Esophagus muscularis mucosa (tissue), 4 donors: Measurements from ENCODE around the gene CRACR2B. TPM values are rescaled to one million over a fixed set of nuclear protein-coding genes. Genes with fewer than 3 reads are reported as not detected.

Experiments
- DNase-seq: peaks from one replicate; pipeline ENCODE4 v3.0.0-alpha.2; 2017; ENCODE audit errors: extremely low spot score
- H3K27ac ChIP-seq, 4 donors: fragments of 200-600 bp; sonication (generic); replicated peaks in 1 of 4; 1 replicate in 3 of 4; 2 replicates in 1 of 4; pipeline ENCODE4 v1.5.1; 2016 to 2019; ENCODE audit warnings: mild to moderate bottlenecking in 1 of 4
- H3K27me3 ChIP-seq, 4 donors: fragments of 200-600 bp; sonication (generic); one replicate each; pipeline versions ENCODE4 v1.5.1 to v1.6.0; 2016 to 2019
- H3K36me3 ChIP-seq, 4 donors: fragments of 200-600 bp; sonication (generic); one replicate each; pipeline ENCODE4 v1.5.1; 2016 to 2019
- H3K4me1 ChIP-seq, 4 donors: fragments of 200-600 bp; sonication (generic); one replicate each; pipeline ENCODE4 v1.5.1; 2016 to 2019
- H3K4me3 ChIP-seq, 4 donors: fragments of 200-600 bp; sonication (generic); 1 replicate in 2 of 4; 2 replicates in 2 of 4; pipeline ENCODE4 v1.5.1; 2016 to 2019; ENCODE audit warnings: mild to moderate bottlenecking in 4 of 4, moderate library complexity in 1 of 4
- H3K9me3 ChIP-seq, 4 donors: fragments of 200-600 bp; sonication (generic); 1 replicate in 3 of 4; 2 replicates in 1 of 4; pipeline ENCODE4 v1.5.1; 2016 to 2019
- EP300 ChIP-seq: sonication (generic); formaldehyde crosslinking; IDR thresholded peaks from one replicate; pipeline ENCODE4 v1.6.1; 2017; ENCODE audit warnings: antibody characterized with exemption
- POLR2A ChIP-seq: fragments of 450-650 bp; IDR thresholded peaks from one replicate; pipeline ENCODE4 v1.6.1; 2017; ENCODE audit warnings: antibody characterized with exemption, moderate library complexity, mild to moderate bottlenecking, low read depth
- POLR2AphosphoS5 ChIP-seq, 2 donors: sonication (generic); formaldehyde crosslinking; IDR thresholded peaks; one replicate each; pipeline ENCODE4 v1.6.1; 2017; ENCODE audit warnings: antibody characterized with exemption in 2 of 2
- WGBS: methylation state at CpG from one replicate; pipeline ENCODE4 v1.1.5; 2018; 5-methylcytosine and 5-hydroxymethylcytosine counted together
- intact Hi-C: fragments of 100-400 bp; cut with DNase I; formaldehyde crosslinking; loops from one replicate; pipeline ENCODE4 v1.15.1; 2023
- total RNA-seq, 4 donors: library from RNA; depleted of rRNA; stranded (reverse); fragments of >200 nt; gene quantifications; one replicate each; pipeline versions ENCODE4 v1.1.0 to v1.2.1, GENCODE V29; 2016
- TF ChIP-seq, protein P1 (sequence below), 3 experiments: fragments of 200-600 bp in 2 of 3; fragments of 450-650 bp in 1 of 3; sonication (generic) in 2 of 3; IDR thresholded peaks; one replicate each; pipeline ENCODE4 v1.5.1; 2017 to 2019; ENCODE audit warnings: antibody characterized with exemption in 3 of 3, mild to moderate bottlenecking in 2 of 3, moderate library complexity in 1 of 3

Gene CRACR2B
- total RNA-seq, 4 donors from 2014 or later, result 5.3 to 8.4 (median 7.0) TPM

DNA sequence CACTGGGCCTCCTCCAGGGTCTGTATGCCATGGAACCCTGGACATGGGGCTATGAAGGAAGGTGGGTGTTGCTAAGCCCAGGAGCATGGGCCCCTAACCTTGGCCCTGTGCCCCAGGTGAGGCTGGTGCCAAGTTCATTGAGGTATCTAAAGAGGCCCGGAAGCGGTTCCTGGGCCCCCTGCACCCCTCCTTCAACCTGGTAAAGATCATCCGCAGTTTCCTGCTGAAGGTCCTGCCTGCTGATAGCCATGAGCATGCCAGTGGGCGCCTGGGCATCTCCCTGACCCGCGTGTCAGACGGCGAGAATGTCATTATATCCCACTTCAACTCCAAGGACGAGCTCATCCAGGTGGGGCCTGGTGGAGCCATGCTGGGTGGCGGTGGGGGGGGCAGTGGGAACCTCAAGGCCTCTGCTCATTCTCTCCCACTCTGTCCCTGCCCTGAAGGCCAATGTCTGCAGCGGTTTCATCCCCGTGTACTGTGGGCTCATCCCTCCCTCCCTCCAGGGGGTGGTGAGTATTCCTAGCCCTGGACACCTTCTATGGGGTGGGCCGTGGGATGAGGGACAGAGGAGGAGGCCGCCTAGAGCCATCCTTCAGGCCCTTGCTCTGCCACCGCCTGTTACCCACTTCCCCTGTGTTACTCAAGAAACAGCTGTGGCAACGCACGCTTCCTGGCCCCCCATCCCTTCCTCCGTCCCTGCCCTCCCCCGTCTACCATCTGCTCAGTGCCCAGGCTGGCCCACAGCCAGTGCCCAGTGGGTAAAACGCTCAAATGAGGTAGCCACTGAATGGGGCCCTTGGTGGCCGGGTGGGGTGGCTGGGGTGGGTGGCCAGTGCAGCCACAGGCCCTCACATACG, 6.0 kb upstream of the CRACR2B start:
- Histone ChIP-seq H3K36me3 (peaks cover 31 to 46% (median 45%) of the 10 kb centered on the region in 4 donors), H3K27me3 (peaks cover 0 to 32% (median 19%) of the 10 kb centered on the region in 4 donors), H3K27ac (peak overlapping the region; percentile 90 to 98 (median 92)), H3K4me3 (peak overlapping the region; percentile 68 to 89 (median 74)), H3K9me3 (no peaks in the 10 kb centered on the region), H3K4me1 (peaks cover 43 to 46% (median 45%) of the 10 kb centered on the region in 4 donors)
- 60% methylated on average over 11 of the region's 22 CpGs for WGBS
- TF ChIP-seq, protein P1, sequence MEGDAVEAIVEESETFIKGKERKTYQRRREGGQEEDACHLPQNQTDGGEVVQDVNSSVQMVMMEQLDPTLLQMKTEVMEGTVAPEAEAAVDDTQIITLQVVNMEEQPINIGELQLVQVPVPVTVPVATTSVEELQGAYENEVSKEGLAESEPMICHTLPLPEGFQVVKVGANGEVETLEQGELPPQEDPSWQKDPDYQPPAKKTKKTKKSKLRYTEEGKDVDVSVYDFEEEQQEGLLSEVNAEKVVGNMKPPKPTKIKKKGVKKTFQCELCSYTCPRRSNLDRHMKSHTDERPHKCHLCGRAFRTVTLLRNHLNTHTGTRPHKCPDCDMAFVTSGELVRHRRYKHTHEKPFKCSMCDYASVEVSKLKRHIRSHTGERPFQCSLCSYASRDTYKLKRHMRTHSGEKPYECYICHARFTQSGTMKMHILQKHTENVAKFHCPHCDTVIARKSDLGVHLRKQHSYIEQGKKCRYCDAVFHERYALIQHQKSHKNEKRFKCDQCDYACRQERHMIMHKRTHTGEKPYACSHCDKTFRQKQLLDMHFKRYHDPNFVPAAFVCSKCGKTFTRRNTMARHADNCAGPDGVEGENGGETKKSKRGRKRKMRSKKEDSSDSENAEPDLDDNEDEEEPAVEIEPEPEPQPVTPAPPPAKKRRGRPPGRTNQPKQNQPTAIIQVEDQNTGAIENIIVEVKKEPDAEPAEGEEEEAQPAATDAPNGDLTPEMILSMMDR (IDR thresholded peaks at IDR 0.05), result no peak
- TF ChIP-seq POLR2A (no peak), POLR2AphosphoS5 (IDR thresholded peaks at IDR 0.05) (no peak)
- intact Hi-C loops, result no loop called here
- DNase-seq, result no peak

DNA sequence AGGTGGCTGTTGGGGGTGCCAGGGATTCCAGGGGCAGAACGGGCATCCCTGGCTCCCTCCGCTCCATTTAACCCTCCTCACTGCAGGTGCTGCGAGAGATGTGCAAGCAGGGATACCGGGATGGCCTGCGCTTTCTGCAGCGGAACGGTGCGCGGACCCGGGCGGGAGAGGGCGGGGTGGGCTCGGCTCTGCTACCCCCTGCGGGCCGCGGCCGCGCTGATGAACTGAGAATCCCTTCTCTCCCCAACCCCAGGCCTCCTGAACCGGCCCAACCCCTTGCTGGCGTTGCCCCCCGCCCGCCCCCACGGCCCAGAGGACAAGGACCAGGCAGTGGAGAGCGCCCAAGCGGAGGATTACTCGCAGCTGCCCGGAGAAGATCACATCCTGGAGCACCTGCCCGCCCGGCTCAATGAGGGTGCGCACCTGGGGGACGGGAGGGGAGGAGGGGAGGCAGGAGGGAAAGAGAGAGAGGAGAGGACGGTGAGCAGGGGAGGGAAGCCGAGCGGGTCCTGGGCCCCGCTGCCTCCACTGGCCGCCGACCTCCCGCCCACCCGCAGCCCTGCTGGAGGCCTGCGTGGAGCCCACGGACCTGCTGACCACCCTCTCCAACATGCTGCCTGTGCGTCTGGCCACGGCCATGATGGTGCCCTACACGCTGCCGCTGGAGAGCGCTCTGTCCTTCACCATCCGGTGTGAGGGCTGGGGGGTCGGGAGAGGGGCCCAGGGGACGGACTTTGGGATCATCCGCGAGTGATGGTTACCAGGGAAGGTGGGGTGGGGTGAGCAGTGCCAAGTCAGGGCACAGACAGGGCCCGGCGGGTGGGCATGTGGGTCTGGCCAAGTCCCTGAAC, 4.1 kb upstream of the CRACR2B start:
- Histone ChIP-seq H3K27me3 (peaks cover 0 to 52% (median 38%) of the 10 kb centered on the region in 4 donors), H3K4me1 (peaks cover 57 to 61% (median 59%) of the 10 kb centered on the region in 4 donors), H3K4me3 (no peak overlapping the region), H3K27ac (no peak overlapping the region), H3K9me3 (no peaks in the 10 kb centered on the region), H3K36me3 (peaks cover 31 to 46% (median 45%) of the 10 kb centered on the region in 4 donors)
- DNase-seq, result no peak
- WGBS, result 86% methylated on average over 32 of the region's 53 CpGs
- TF ChIP-seq POLR2AphosphoS5 (IDR thresholded peaks at IDR 0.05) (no peak), EP300 (no peak), POLR2A (no peak)
- TF ChIP-seq, protein P1 (IDR thresholded peaks at IDR 0.05), result no peak
- intact Hi-C loops, result no loop called here

DNA sequence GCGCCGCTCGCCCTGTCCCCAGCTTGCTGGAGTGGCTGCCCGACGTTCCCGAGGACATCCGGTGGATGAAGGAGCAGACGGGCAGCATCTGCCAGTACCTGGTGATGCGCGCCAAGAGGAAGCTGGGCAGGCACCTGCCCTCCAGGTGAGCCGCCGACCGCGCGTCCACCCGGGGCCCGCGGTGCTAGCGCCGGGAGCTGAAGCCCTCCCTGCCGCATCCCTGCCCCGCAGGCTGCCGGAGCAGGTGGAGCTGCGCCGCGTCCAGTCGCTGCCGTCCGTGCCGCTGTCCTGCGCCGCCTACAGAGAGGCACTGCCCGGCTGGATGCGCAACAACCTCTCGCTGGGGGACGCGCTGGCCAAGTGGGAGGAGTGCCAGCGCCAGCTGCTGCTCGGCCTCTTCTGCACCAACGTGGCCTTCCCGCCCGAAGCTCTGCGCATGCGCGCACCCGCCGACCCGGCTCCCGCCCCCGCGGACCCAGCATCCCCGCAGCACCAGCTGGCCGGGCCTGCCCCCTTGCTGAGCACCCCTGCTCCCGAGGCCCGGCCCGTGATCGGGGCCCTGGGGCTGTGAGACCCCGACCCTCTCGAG, 3.3 kb upstream of the CRACR2B start:
- DNase-seq, result no peak
- Histone ChIP-seq H3K36me3 (peaks cover 31 to 46% (median 45%) of the 10 kb centered on the region in 4 donors), H3K27ac (no peak overlapping the region), H3K9me3 (no peaks in the 10 kb centered on the region), H3K4me3 (no peak overlapping the region), H3K27me3 (peaks cover 0 to 59% (median 45%) of the 10 kb centered on the region in 4 donors), H3K4me1 (peaks cover 61 to 63% (median 61%) of the 10 kb centered on the region in 4 donors)
- no peak for TF ChIP-seq EP300
- TF ChIP-seq POLR2AphosphoS5 (IDR thresholded peaks at IDR 0.05), result no peak
- TF ChIP-seq, protein P1 (IDR thresholded peaks at IDR 0.05), result no peak
- no peak for TF ChIP-seq POLR2A
- WGBS, result 96% methylated on average over 5 of the region's 59 CpGs
- intact Hi-C loops, result no loop called here

DNA sequence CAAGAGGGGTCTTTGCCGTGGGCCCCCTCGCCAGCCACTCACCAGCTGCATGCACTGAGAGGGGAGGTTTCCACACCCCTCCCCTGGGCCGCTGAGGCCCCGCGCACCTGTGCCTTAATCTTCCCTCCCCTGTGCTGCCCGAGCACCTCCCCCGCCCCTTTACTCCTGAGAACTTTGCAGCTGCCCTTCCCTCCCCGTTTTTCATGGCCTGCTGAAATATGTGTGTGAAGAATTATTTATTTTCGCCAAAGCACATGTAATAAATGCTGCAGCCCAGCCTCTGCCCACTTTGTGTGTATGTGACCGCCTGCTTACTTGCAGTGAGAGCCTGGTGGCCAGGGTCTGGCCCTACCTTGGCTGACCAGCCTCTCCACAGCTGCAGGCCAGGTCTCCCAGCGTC, 2.8 kb upstream of the CRACR2B start:
- DNase-seq, result no peak

More for the DNA sequence above, 2.8 kb upstream of the CRACR2B start:
- H3K4me3 ChIP-seq, result no peak overlapping the region
- no peak overlapping the region for H3K27ac ChIP-seq
- intact Hi-C loops, result no loop called here
- no peaks in the 10 kb centered on the region for H3K9me3 ChIP-seq
- peaks cover 31 to 46% (median 45%) of the 10 kb centered on the region in 4 donors for H3K36me3 ChIP-seq
- peaks cover 66 to 69% (median 67%) of the 10 kb centered on the region in 4 donors for H3K4me1 ChIP-seq
- TF ChIP-seq EP300, result no peak
- no peak for TF ChIP-seq POLR2AphosphoS5 (IDR thresholded peaks at IDR 0.05)
- TF ChIP-seq, protein P1 (IDR thresholded peaks at IDR 0.05), result no peak
- TF ChIP-seq POLR2A, result no peak
- peaks cover 0 to 64% (median 50%) of the 10 kb centered on the region in 4 donors for H3K27me3 ChIP-seq
- 91% methylated on average over 10 of the region's 11 CpGs for WGBS
